ENCODE results near the gene MYMK.

GRCh38 chr9:133511607-133512006 lies 13.2 kb downstream of the MYMK start:
- no peak for TF ChIP-seq FOS (IDR thresholded peaks at IDR 0.05; ENCODE audit: low read depth, low read length)
- TF ChIP-seq POLR2A (IDR thresholded peaks at IDR 0.05; ENCODE audit: low read depth, low read length): no peak
- TF ChIP-seq CEBPB (IDR thresholded peaks at IDR 0.05; ENCODE audit: low read depth, low read length): no peak
- TF ChIP-seq MXI1 (IDR thresholded peaks at IDR 0.05; ENCODE audit: borderline replicate concordance, low read depth, low read length): no peak
- no peak for TF ChIP-seq USF2 (IDR thresholded peaks at IDR 0.05; ENCODE audit: low read depth, low read length)
- TF ChIP-seq CTCF (conservative IDR thresholded peaks at IDR 0.05; ENCODE audit: low read depth, low read length): no peak
- no peak for TF ChIP-seq RFX5 (IDR thresholded peaks at IDR 0.05; ENCODE audit: low read depth, low read length)
- TF ChIP-seq ELK1 (IDR thresholded peaks at IDR 0.05; ENCODE audit: borderline replicate concordance, low read depth, low read length): no peak
- no peak for TF ChIP-seq CHD1 (IDR thresholded peaks at IDR 0.05; ENCODE audit: low read depth, low read length)
- TF ChIP-seq RAD21 (IDR thresholded peaks at IDR 0.05; ENCODE audit: low read length): no peak
- TF ChIP-seq MAFK (IDR thresholded peaks at IDR 0.05; ENCODE audit: low read depth, low read length): no peak
- TF ChIP-seq BHLHE40 (IDR thresholded peaks at IDR 0.05; ENCODE audit: low read depth, low read length): no peak
- no peak for TF ChIP-seq MAZ (IDR thresholded peaks at IDR 0.05; ENCODE audit: borderline replicate concordance, low read depth, low read length)
